Ishikawa (cell line): ENCODE data around the gene CBR1.

ENCODE experiments used
- CEBPB ChIP-seq: IDR thresholded peaks from 2 replicates; pipeline ENCODE4 v1.6.1; 2012
- CREB1 ChIP-seq: IDR thresholded peaks from 2 replicates; pipeline ENCODE4 v1.6.1; 2012; ENCODE audit warnings: low read depth
- RAD21 ChIP-seq: IDR thresholded peaks from 2 replicates; pipeline ENCODE4 v1.6.1; 2012; ENCODE audit warnings: low read depth
- TAF1 ChIP-seq: IDR thresholded peaks from 2 replicates; pipeline ENCODE4 v1.6.1; 2012; ENCODE audit warnings: low read depth, mild to moderate bottlenecking
- YY1 ChIP-seq: IDR thresholded peaks from 2 replicates; pipeline ENCODE4 v1.6.1; 2012; ENCODE audit warnings: low read depth
- TF ChIP-seq, protein P1 (sequence below): IDR thresholded peaks from 2 replicates; pipeline ENCODE4 v1.6.1; 2012; ENCODE audit warnings: low read depth, mild to moderate bottlenecking
- TF ChIP-seq, protein P2 (sequence below): IDR thresholded peaks from 2 replicates; pipeline ENCODE4 v1.6.1; 2012

DNA sequence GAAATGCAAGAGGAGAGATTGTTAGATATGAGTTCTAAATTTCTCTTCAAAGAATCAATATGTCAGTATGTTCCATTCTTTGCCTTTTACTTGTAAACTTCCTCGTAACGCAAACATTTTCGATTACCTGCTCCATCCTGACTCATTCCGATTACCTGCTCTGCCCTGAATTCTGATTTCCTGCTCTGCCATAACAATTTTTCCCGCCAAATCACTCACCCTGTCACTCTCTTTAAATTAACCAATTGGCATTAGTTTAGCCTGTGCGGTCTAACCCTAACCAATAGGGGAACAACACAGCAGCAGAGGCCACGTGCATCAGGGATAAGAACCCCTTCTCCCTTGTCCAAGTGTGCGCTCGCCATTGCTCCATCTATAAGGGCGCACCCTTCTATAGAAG, 40.0 kb downstream of the CBR1 start:
- TF ChIP-seq YY1 (no peak), CEBPB (no peak), RAD21 (no peak), TAF1 (no peak), CREB1 (no peak)
- TF ChIP-seq, protein P1, sequence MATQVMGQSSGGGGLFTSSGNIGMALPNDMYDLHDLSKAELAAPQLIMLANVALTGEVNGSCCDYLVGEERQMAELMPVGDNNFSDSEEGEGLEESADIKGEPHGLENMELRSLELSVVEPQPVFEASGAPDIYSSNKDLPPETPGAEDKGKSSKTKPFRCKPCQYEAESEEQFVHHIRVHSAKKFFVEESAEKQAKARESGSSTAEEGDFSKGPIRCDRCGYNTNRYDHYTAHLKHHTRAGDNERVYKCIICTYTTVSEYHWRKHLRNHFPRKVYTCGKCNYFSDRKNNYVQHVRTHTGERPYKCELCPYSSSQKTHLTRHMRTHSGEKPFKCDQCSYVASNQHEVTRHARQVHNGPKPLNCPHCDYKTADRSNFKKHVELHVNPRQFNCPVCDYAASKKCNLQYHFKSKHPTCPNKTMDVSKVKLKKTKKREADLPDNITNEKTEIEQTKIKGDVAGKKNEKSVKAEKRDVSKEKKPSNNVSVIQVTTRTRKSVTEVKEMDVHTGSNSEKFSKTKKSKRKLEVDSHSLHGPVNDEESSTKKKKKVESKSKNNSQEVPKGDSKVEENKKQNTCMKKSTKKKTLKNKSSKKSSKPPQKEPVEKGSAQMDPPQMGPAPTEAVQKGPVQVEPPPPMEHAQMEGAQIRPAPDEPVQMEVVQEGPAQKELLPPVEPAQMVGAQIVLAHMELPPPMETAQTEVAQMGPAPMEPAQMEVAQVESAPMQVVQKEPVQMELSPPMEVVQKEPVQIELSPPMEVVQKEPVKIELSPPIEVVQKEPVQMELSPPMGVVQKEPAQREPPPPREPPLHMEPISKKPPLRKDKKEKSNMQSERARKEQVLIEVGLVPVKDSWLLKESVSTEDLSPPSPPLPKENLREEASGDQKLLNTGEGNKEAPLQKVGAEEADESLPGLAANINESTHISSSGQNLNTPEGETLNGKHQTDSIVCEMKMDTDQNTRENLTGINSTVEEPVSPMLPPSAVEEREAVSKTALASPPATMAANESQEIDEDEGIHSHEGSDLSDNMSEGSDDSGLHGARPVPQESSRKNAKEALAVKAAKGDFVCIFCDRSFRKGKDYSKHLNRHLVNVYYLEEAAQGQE: no peak
- TF ChIP-seq, protein P2, sequence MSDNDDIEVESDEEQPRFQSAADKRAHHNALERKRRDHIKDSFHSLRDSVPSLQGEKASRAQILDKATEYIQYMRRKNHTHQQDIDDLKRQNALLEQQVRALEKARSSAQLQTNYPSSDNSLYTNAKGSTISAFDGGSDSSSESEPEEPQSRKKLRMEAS: no peak
